Activated B cell treated with CpG ODN at 0.5 μM for 24 hours (primary cell): ENCODE results near the gene VASP. TPM values are rescaled to one million over a fixed set of nuclear protein-coding genes. Genes with fewer than 3 reads are reported as not detected.

Experiments used
- ATAC-seq: fragments of 200-7000 bp; cut with Tn5 transposase; one replicate; pipeline ENCODE4 v1.10.0; 2021; ENCODE audit warnings: low read depth, mild to moderate bottlenecking, moderate library complexity
- CTCF ChIA-PET: fragments of 350-600 bp; sonication (Branson Sonifier 250); formaldehyde crosslinking; loops from one replicate; lab custom pipeline; 2021; ENCODE audit warnings: antibody characterized with exemption; lab: Charles Lee
- POLR2A ChIA-PET: fragments of 350-600 bp; sonication (Branson Sonifier 250); formaldehyde crosslinking; loops from one replicate; lab custom pipeline; 2021; ENCODE audit warnings: antibody characterized with exemption; lab: Charles Lee
- DNase-seq: peaks from one replicate; pipeline ENCODE4 v3.0.0; 2022
- H3K27ac Mint-ChIP-seq: one replicate; pipeline ENCODE4 v1.8.0; 2020; ENCODE audit warnings: mixed read lengths
- H3K27me3 Mint-ChIP-seq: one replicate; pipeline ENCODE4 v1.8.0; 2021; ENCODE audit warnings: mixed read lengths
- H3K36me3 Mint-ChIP-seq: one replicate; pipeline ENCODE4 v1.8.0; 2021; ENCODE audit warnings: low read depth, mixed read lengths
- H3K4me1 Mint-ChIP-seq: one replicate; pipeline ENCODE4 v1.8.0; 2021; ENCODE audit warnings: mixed read lengths
- H3K4me3 Mint-ChIP-seq: one replicate; pipeline ENCODE4 v1.8.0; 2020; ENCODE audit warnings: mild to moderate bottlenecking, mixed read lengths
- H3K9me3 Mint-ChIP-seq: one replicate; pipeline ENCODE4 v1.8.0; 2020; ENCODE audit warnings: mixed read lengths
- CTCF ChIP-seq: fragments of 200-600 bp; IDR thresholded peaks from one replicate; pipeline ENCODE4 v1.8.0; 2022; ENCODE audit warnings: antibody characterized with exemption, mild to moderate bottlenecking
- intact Hi-C: fragments of 100-400 bp; cut with micrococcal nuclease; formaldehyde crosslinking; loops from one replicate; pipeline ENCODE4 v1.15.1; 2024
- total RNA-seq: library from RNA; stranded (reverse); gene quantifications from 2 replicates; pipeline ENCODE4 v1.2.3, GENCODE V29; 2022

VASP gene
- total RNA-seq, 1 donor from 2014 or later = 300 TPM

- CTCF ChIA-PET = interaction anchor here (0.6 to 1.3 kb wide), 7 partner anchors 11 to 143 kb away, joined by 3 to 5 read pairs (median 4); no protein-coding TSS in a partner anchor
- intact Hi-C loops = loop anchor here (5.0 kb wide), 1 partner anchor 422 kb away; the partner anchor contains the start of genes GEMIN7 and ZNF296
- Mint-ChIP-seq H3K36me3 (no peaks in the 10 kb centered on the region), H3K4me1 (peaks cover 52% of the 10 kb centered on the region), H3K27me3 (peaks cover 5% of the 10 kb centered on the region), H3K4me3 (peak overlapping the region; percentile 42), H3K9me3 (no peaks in the 10 kb centered on the region), H3K27ac (peak overlapping the region; percentile 50)
- peak; percentile 20 for ATAC-seq
- TF ChIP-seq CTCF = no peak
- no peak for DNase-seq
- POLR2A ChIA-PET = interaction anchor here (0.6 to 2.2 kb wide), 7 partner anchors 9 to 538 kb away, joined by 3 to 11 read pairs (median 3); no protein-coding TSS in a partner anchor
Measured at GRCh38 chr19:45499196-45500180, 7.8 kb upstream of the VASP start.

- peaks cover 56% of the 10 kb centered on the region for H3K4me1 Mint-ChIP-seq
- POLR2A ChIA-PET = interaction anchor here (0.5 kb wide), 1 partner anchor 230 kb away, joined by 10 read pairs; the partner anchor contains the start of gene FBXO46
Measured at GRCh38 chr19:45500918-45501729, 6.2 kb upstream of the VASP start.

GRCh38 chr19:45501730-45502014 lies 5.6 kb upstream of the VASP start:
- no peak overlapping the region for H3K4me3 Mint-ChIP-seq
- no peak for TF ChIP-seq CTCF
- no peak for DNase-seq
- ChIA-PET CTCF (interaction anchor here (0.6 kb wide), 1 partner anchor 23 kb away, joined by 3 read pairs; no protein-coding TSS in a partner anchor), POLR2A (no interaction called here)
- no peak for ATAC-seq
- H3K4me1 Mint-ChIP-seq = peaks cover 57% of the 10 kb centered on the region
- H3K9me3 Mint-ChIP-seq = no peaks in the 10 kb centered on the region
- no peaks in the 10 kb centered on the region for H3K27me3 Mint-ChIP-seq
- H3K36me3 Mint-ChIP-seq = no peaks in the 10 kb centered on the region
- intact Hi-C loops = no loop called here
- H3K27ac Mint-ChIP-seq = peak overlapping the region; percentile 83

More at GRCh38 chr19:45500918-45501729, 6.2 kb upstream of the VASP start:
- CTCF ChIA-PET = interaction anchor here (0.6 kb wide), 1 partner anchor 22 kb away, joined by 3 read pairs; no protein-coding TSS in a partner anchor
- Mint-ChIP-seq H3K36me3 (no peaks in the 10 kb centered on the region), H3K27ac (peak overlapping the region; percentile 83), H3K9me3 (no peaks in the 10 kb centered on the region), H3K4me3 (no peak overlapping the region), H3K27me3 (no peaks in the 10 kb centered on the region)
- DNase-seq (no peak), ATAC-seq (no peak)
- intact Hi-C loops = no loop called here
- TF ChIP-seq CTCF = no peak

GRCh38 chr19:45502111-45502510 lies 5.2 kb upstream of the VASP start:
- peak overlapping the region; percentile 83 for H3K27ac Mint-ChIP-seq
- POLR2A ChIA-PET = no interaction called here
- no peaks in the 10 kb centered on the region for H3K36me3 Mint-ChIP-seq
- no peaks in the 10 kb centered on the region for H3K27me3 Mint-ChIP-seq
- CTCF ChIA-PET = interaction anchor here (1.0 kb wide), 1 partner anchor 13 kb away, joined by 3 read pairs; no protein-coding TSS in a partner anchor
- no peaks in the 10 kb centered on the region for H3K9me3 Mint-ChIP-seq
- H3K4me1 Mint-ChIP-seq = peaks cover 55% of the 10 kb centered on the region
- intact Hi-C loops = no loop called here
- ATAC-seq (no peak), DNase-seq (no peak)
- TF ChIP-seq CTCF = no peak
- peak overlapping the region; percentile 50 for H3K4me3 Mint-ChIP-seq
